Right forelimb (tissue), 1 donor: ENCODE measurements around the gene NUP205.
"Not testable (repeated sequence)": the region's sequence is repeated elsewhere in the genome, so short reads cannot be mapped to it uniquely, and the experiment has no call there.

ENCODE experiments used
- DNase-seq: peaks from one replicate; pipeline ENCODE4 v3.0.0-alpha.2; 2018

NUP205 gene

DNA sequence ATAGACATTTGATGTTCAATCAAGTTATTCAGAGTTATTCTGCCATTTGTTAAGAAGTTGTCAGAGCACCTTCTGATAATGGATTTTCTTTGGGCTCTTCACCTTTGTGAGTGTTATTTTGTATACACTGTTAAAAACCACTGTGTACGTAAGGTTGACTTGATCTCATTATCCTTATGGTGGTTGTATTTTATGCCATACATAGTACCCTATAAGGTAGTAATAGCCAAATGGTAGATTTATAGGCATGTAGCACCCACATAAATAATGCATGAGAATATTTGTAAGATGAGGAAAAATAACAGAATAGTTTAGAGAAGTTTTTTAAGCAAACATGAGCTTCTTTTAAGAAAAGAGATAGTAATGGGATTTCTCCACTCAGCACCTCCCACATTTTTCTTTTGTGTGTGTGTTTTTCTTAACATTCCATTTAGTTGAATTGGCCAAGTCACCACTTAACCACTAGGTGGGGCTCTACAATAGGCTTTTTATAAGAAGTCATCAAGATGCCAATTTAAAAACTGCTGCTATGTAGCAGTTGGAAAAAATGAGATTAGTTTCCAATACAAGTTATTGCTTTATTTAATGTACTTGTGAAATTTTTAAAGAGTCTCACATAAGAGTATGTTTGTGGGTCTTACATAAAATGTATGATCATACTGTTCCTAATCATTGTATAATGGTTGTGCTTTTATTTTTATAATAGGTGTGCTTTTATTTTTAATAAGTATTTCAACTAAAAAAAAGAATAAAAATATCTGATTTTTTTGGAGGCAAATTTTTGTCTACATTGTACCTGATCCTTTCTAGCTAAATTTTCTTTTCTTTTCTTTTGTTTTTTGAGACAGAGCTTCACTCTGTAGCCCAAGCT, 63.5 kb downstream of the NUP205 start:
- DNase-seq, result no peak

DNA sequence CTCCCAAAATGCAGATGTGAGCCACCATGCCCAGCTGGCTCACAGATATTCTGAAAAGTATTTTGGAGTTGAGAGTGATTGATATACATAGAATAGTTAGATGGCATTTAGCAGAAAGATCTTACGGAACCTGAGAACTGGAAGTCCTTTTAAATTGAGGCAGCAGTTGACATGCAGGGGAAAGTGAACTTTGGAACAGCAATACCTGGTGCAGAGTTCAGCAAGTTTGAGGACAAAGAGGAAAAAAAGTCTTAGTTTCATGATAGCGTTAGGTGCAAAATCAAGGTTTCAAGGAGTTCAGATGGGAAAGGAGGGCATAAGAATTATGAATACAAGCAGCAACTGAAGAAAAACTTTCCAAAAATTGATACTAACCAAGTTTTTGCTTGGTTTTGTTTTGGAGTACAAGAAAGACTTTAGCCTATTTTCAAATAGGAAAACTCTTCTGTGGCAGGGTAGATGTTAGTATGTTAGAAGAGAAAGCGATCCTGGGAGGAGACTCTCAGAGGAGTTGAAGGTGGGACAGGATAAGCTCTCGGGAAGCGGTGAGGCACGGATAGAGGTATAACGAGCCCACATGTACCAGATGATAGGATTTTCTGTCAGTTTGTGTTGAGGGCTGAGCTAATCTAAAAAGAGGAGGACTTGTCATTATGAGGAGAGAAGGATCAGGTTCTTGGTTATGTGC, 76.6 kb downstream of the NUP205 start:
- no peak for DNase-seq

DNA sequence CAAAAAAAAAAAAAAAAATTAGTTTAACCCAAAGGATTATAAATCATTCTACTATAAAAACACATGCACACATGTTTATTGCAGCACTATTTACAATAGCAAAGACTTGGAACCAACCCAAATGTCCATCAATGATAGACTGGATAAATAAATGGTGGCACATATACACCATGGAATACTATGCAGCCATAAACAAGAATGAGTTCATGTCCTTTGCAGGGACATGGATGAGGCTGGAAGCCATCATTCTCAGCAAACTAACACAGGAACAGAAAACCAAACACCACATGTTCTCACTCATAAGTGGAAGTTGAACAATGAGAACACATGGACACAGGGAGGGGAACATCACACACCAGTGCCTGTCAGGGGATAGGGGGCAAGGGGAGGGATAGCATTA, 82.0 kb downstream of the NUP205 start:
- not testable (repeated sequence) for DNase-seq

DNA sequence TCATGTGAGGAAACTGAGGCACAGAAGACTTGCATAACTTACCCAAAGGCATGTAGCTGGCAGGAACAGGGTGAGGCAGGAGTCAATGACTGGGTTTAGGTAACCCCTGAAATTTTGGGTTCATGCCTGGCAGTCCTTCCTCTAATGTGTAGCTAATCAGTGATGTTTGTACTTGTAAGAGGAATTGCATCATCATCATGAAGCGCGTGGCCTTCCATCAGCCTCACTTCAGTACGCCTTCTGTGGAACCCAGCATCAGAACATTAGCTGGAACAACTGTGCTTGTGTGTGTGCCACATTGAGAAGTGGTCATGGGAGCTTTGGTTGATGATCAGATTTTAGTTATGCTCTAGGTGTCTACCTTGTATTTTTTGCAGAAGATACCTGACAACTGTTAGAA, 86.4 kb downstream of the NUP205 start:
- DNase-seq, result no peak

DNA sequence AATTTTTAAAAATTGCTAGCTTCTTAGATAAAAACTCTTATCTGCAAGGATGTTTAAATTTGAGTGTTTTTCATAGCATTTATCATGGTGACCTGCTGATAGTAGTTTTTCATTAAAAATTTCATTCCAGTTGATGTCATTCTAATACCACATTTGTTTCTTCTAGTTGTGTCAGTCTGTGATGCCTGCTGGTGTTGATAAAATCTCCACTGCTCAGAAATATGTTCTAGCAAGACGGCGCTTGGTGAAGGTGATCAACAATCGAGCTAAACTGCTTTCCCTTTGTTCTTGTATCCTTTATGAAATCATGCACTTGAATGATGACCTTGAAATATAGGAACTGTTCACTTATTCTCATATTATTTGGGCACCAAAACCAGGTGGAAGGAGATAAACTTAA, 87.0 kb downstream of the NUP205 start:
- no peak for DNase-seq

DNA sequence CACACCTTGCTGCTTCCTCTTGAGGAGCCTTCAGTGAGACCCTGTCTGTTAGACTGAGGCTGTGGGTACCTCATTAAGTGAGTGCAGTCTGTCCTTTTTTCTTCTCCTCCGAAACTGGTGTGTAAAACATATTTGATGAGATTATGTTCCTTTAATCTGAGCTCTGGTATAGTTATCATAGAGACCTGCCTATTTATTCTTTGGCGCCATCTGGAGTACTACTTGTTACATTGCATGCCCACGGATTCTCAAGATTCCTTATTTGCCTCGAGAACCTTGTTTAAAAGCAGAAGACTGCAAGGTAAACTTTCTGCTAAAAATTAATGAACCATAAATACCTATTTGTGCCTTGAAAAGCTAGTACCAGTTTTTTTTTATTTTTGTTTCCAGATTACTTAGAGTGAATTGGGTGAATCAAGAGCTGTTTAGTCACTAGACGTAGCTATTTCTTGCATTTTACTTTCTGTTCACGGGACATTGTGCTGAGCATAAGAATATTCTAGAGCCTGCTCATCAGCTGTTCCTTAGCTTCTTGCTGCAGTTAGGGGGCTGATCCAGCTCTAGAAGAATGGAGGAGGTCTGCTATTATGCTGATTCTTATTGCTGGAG, 87.7 kb downstream of the NUP205 start:
- DNase-seq, result no peak

DNA sequence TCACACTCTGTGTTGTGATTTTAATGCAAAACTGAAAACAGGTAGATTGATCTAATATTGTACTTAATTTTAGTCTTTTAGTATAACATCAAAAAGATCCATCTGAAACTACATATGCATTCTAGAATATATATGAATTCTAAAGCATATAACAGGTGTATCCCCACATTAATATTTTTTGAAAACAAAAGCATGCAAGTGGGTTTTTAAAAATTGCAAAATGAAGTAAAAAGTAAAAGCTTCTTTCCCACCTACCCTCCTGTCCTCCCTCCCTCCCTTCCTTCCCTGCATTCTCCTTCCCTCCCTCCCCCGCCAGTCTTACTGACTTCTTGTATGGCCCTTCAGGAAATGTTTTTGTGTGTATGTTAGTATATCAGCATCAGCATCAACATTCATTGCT, 90.0 kb downstream of the NUP205 start:
- no peak for DNase-seq

DNA sequence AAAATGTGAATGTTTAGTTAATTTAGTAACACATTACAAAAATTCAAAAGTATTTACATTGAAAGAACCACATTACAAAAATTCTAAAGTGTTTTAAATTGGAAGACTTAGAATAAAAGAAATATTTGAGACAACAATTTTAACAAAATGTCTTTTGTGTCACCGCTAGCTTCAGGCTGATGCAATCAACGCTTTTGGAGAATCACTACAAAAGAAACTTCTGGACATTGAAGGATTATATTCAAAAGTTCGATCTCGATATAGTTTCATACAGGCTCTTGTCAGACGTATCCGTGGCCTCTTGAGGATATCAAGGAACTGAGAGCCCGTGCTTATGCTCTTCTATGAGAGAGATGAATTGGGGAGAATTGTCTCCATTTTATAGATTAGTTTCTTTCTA, 90.5 kb downstream of the NUP205 start:
- DNase-seq, result no peak

DNA sequence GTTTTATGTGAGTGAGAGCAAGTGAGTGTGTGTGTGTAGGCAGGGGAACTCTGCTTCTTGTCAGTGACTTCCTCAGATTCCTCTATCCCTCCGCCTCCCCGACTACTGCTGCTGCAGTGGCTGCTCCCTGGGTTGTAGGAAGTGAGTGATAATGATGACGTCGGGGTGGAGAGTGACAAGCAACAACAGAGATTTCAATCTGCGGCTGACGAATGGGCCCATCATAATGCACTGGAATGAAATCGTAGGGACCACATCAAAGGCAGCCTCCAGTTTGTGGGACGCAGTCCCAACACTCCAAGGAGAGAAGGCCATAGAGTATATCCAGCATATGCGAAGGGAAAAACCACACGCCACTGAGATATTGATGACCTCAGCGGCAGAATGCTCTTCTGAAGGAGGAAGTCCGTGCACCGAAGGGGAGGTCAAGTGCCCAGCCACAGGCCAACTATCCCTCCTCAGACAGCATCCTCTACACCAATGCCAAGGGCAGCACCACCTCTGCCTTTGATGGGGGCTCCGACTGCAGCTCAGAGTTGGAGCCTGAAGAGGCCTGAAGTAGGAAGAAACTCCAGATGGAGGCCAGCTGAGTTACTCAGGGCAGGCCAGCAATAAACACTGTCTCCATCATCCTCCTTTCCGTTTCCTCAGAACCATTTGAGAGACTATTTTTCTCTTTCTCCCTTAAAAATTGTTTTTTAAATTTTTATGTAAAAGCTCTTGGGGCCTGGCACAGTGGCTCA, 93.3 kb downstream of the NUP205 start:
- DNase-seq, result no peak

DNA sequence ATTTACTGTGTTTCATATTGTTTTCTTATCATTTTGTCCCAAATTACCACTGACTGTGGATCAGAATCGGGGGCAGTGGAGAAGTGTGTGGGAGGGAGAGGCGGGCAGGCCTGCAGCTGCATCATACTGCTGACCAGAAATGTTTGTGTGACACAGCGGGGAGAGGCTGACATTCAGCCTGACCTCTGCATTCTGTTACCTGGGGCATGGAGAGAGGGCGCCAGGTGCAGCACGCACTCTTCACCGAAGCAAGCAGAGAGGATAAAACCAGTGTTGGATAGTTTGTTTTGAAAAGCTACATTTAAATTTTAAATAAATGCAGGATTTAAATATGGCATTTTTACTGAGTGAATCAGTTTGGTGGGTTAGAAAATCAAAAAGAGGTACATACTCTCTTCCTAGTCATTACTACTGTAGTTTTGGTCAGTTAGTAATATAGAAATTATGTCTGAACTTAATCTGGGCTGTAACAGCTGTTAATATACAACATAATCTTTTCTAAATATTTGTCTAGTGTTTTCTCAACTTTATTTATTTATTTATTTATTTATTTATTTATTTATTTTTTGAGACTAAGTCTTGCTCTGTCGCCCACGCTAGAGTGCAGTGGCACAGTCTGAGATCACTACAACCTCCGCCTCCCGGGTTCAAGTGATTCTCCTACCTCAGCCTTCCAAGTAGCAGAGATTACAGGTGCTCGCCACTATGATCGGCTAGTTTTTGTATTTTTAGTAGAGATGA, 95.8 kb downstream of the NUP205 start:
- no peak for DNase-seq

DNA sequence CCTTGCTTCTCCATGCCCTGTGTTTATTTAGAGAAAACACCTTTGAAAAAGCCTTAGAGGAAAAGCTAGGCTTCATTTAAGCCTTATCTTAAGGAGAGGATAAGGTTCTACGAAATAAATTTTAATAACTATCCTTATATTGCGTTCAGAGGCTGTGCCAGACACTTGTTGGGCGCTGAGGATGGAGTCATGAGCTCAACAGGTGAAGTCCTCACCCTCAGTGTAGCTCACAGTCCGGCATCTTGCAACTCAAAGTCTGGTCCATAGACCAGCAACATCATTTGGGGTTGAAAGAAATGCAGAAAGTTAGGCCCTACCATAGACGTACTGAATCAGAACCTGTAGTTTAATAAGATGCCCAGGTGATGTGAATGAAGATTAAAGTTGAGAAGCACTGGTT, 100.8 kb downstream of the NUP205 start:
- DNase-seq, result no peak

DNA sequence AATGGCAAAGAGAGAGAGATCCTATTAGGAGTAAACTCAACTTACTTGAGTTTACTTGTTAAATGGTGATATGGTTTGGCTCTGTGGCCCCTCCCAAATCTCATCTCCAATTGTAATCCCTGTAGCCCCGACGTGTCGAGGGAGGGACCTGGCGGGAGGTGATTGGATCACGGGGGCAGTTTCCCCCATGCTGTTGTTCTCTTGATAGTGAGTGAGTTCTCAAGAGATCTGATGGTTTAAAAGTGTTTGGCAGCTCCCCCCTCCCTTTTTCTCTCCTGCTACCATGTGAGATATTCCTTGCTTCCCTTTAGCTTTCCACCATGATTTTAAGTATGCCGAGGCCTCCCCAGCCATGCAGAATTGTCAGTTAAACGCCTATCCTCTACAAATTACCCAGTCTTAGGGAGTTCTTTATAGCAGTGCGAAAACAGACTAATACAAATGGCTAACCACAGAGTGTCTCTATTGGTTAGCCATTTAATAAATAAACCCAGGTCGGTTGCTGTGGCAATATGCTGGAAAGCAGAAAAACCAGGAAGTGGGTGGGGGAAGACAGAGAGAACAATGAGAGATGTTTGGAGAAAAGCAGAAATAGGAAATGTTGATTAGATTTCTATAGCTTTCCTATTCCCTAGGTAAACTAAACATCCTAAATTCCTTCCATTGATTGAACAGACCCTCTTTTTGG, 101.6 kb downstream of the NUP205 start:
- no peak for DNase-seq

DNA sequence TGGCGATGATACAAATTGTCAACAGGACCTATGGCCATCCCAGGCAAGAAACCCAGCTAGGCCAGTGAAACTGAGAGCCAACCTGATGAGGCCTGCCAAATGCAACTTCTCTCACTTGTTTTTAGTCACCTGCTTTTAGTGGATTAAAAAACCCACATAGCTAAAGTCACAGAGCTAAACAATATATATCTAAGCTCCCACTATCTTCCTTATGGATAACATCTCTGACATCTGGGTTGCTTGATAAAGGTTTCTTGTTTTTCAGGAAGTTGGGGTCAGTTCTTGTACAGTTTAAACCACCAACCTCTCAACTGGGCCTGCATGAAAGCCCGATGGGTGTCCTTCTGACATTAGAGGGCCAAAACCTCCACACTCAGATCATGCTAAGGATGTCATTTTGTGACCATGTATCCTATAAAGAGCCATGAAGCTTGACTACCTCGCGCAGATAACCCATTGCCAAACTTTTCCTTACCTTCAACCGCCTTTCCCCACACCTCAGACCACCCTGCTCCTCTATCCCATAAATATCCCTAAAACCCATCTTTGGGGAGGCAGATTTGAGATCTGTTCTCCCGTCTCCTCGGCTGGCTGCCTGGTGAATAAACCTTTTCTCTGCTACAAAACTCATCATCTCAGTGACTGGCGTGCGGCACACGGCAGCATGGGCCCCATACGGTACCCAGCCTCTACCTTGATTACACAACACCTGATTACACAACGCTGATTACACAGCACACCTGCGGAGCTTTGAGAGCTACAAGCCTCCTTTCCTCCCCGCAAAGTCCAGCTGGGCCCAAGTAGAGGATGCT, 103.8 kb downstream of the NUP205 start:
- DNase-seq, result no peak

DNA sequence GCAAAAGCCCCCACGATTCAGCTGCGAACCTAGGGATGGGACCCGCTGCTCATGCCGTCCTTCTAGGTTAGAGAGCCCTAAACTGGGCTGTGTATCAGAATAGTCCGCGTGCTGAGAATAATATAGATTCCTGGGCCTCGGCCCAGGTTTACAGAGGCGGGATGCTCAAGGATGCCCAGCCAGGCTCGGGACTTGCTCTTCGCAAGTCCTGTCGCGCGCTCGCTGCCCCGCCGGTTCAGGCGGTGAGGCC, 104.3 kb downstream of the NUP205 start:
- DNase-seq, result no peak

DNA sequence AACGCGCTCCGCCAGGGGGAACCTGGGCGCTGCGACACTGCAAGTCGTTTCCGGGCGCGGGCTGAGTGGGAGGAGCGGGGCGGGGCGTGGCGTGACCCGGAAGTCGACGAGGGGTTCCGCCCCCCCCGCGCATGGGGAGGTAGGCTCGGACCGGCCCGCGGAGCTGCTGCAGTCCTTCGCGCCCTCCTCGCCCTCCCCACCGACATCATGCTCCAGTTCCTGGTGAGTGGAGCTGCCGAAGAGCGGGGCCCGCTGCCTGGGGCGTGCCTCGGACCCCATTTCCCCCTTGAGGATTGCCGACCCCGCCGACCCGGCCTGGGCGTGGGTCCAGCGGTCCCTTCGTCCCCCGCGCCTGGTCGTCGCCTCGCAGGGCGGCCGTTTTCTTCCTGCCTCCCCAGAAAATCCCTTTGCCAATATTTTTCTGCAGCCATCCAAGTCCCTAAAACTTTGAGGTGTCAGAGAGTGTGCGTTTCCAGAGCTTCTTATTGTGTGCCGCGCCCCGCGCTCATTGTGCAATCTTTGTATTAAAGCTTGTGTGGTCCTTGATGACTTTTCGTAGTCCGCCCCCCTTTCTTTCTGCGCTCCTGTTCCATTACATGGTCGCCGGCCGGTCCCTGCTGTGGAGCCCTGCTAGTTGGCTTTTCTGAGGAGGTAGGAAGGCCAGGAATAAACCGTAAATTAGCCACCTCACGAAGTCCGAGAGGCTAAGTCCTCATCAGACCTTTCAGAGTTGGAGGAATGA, 104.8 kb downstream of the NUP205 start, which contains the start of gene STMP1:
Gene STMP1, plus strand, starts transcription at position 142 of the 742 bp plus-strand sequence.
- DNase-seq, result peak; percentile 98

DNA sequence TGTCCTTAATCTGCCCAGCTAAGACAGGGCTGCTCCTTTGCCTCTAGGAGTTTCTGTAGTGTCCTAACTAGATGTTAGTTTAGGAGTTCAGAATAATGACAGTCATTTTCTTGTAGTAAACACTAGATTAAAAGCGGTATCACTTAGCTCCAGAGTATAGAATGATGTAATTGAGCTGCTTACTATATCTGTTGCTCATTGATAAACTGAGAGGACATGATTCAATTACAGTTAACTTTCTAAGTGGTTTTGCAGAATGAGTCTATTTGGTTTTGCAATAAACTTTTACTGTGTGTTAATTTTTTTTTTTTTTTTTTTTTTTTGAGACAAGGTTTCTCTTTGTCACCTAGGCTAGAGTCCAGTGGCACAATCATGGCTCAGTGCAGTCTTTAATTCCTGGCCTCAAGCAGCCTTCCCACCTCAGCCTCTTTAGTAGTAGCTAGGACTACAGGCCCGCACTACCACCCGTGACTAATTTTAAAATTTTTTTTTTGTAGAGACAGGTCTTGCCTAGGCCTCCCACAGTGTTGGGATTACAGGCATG, 106.4 kb downstream of the NUP205 start:
- no peak for DNase-seq

DNA sequence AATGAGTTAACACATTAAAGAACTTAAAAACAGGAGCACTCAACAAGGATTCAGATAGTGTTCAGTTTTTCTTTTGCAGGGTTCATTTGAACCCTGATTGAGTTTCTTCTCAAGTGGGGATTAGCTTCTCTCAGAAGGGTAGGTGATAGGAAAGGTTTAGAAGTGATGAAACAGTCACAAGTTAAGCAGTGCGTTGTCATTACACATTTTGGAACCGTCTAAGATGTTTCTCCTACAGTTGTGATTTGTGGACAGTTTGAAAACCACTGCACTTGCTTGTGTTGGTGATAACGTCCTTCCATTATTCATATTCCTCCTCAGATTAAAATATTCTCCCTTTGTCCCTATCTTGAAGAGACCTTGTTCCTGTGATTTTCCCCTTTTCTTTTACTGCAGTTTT, 107.3 kb downstream of the NUP205 start:
- DNase-seq, result no peak

DNA sequence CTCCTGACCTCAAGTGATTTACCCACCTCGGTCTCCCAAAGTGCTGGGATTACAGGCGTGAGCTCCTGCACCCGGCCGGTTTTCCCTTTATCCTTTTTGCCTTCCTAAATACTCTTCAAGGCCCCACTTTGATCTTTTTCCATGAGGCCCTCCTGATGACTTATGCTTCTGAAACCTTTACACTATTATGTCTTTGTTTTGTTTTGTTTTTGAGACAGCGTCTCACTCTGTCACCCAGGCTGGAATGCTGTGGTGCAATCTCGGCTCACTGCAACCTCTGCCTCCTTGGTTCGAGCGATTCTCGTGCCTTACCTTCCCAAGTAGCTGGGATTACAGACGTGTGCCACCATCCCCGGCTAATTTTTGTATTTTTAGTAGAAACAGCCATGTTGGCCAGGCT, 108.4 kb downstream of the NUP205 start:
- no peak for DNase-seq

DNA sequence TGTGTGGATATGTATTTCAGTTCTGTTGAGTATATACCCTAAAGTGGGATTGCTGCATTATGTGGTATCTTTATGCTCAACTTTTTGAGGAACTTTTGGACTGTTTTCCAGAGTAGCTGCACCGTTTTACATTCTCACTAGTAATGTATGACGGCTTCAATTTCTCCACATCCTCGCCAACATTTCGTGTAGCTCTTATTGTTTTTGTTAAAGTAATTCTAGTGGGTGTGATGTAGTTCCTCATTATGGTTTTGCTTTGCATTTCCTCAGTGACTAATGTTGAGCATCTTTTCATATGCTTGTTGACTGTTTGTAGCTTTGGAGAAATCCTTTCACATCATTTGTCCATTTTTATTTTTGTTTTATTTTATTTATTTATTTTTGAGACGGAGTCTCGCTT, 109.1 kb downstream of the NUP205 start:
- no peak for DNase-seq

DNA sequence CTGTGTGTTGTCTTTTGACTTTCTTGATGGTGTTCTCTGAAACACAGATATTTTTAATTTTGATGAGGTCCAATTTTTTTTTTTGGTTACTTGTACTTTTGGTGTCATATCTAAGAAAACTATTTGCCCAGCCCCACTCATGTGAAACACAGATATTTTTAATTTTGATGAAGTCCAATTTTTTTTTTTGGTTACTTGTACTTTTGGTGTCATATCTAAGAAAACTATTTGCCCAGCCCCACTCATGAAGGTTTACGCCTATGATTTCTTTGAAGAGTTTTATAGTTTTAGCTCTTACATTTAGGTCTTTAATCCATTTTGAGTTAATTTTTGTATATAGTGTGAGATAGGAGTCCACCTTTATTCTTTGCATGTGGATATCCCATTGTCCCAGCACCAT, 109.9 kb downstream of the NUP205 start:
- not testable (repeated sequence) for DNase-seq
